PC-3 (cell line): ENCODE data around the gene ZBTB24. TPM values are rescaled to one million over a fixed set of nuclear protein-coding genes. Genes with fewer than 3 reads are reported as not detected.

Experiments
- ATAC-seq: fragments of 200-7000 bp; cut with Tn5 transposase; 2 replicates; pipeline ENCODE4 v1.9.1; 2020; ENCODE audit warnings: mild to moderate bottlenecking, moderate library complexity
- BruUV-seq: library from RNA; stranded (reverse); fragments of 400-500 nt; replicated peaks from 2 replicates; lab custom pipeline; 2021; lab: Mats Ljungman, UMichigan
- CTCF ChIA-PET: fragments of 300-600 bp; sonication (Branson Sonifier 250); formaldehyde crosslinking; loops from one replicate; lab custom pipeline; 2022; ENCODE audit warnings: antibody characterized with exemption; lab: Charles Lee
- POLR2A ChIA-PET: fragments of 300-600 bp; sonication (Branson Sonifier 250); formaldehyde crosslinking; loops from one replicate; lab custom pipeline; 2022; ENCODE audit warnings: antibody characterized with exemption; ENCODE audit not compliant: unreplicated experiment; lab: Charles Lee
- DNase-seq: peaks from one replicate; pipeline ENCODE4 v3.0.0-alpha.2; 2015
- H2AFZ ChIP-seq: fragments of 300-600 bp; sonication (generic); 2 replicates; pipeline ENCODE4 v1.6.0; 2016; ENCODE audit warnings: antibody characterized with exemption, low read length
- H3F3A ChIP-seq: fragments of 300-600 bp; sonication (generic); one replicate; pipeline ENCODE4 v1.6.0; 2017; ENCODE audit warnings: antibody characterized with exemption, low read length, control low read depth, mild to moderate bottlenecking; ENCODE audit not compliant: unreplicated experiment
- H3K27ac ChIP-seq: fragments of 300-600 bp; sonication (generic); 2 replicates; pipeline ENCODE4 v1.5.1; 2016; ENCODE audit warnings: mild to moderate bottlenecking, low read length
- H3K27me3 ChIP-seq: fragments of 300-600 bp; sonication (generic); 2 replicates; pipeline ENCODE4 v1.6.1; 2016; ENCODE audit warnings: low read length, mixed read lengths
- H3K36me3 ChIP-seq: fragments of 300-600 bp; sonication (generic); 2 replicates; pipeline ENCODE4 v1.6.1; 2016; ENCODE audit warnings: low read depth, mixed run types, low read length, mixed read lengths
- H3K4me1 ChIP-seq: fragments of 300-600 bp; sonication (generic); 2 replicates; pipeline ENCODE4 v1.5.1; 2016; ENCODE audit warnings: low read length; ENCODE audit not compliant: insufficient read depth
- H3K4me2 ChIP-seq: fragments of 300-600 bp; sonication (generic); 2 replicates; pipeline ENCODE4 v1.6.0; 2016; ENCODE audit warnings: low read length
- H3K4me3 ChIP-seq: fragments of 300-600 bp; sonication (generic); 2 replicates; pipeline ENCODE4 v1.5.1; 2016; ENCODE audit warnings: mild to moderate bottlenecking, low read length, mixed read lengths
- H3K79me2 ChIP-seq: fragments of 300-600 bp; sonication (generic); 2 replicates; pipeline ENCODE4 v1.6.1; 2017; ENCODE audit warnings: low read length, mixed read lengths
- H3K9ac ChIP-seq: fragments of 300-600 bp; sonication (generic); 2 replicates; pipeline ENCODE4 v1.6.0; 2016; ENCODE audit warnings: mild to moderate bottlenecking, low read length
- H3K9me2 ChIP-seq: fragments of 300-600 bp; sonication (generic); replicated peaks from 2 replicates; pipeline ENCODE4 v1.6.1; 2016; ENCODE audit warnings: mixed run types, low read length, mixed read lengths
- H3K9me3 ChIP-seq: fragments of 300-600 bp; sonication (generic); 2 replicates; pipeline ENCODE4 v1.6.1; 2016; ENCODE audit warnings: low read length, mixed read lengths
- H4K20me1 ChIP-seq: fragments of 300-600 bp; sonication (generic); 2 replicates; pipeline ENCODE4 v1.6.1; 2016; ENCODE audit warnings: low read length, mixed read lengths
- EZH2 ChIP-seq: fragments of 300-600 bp; sonication (generic); IDR thresholded peaks from one replicate; pipeline ENCODE4 v1.6.1; 2017; ENCODE audit warnings: antibody characterized with exemption, mild to moderate bottlenecking, low read length; ENCODE audit not compliant: unreplicated experiment
- EZH2phosphoT487 ChIP-seq: fragments of 300-600 bp; sonication (generic); IDR thresholded peaks from 2 replicates; pipeline ENCODE4 v1.6.1; 2018; ENCODE audit warnings: mild to moderate bottlenecking, antibody characterized with exemption, low read length, borderline replicate concordance
- intact Hi-C: fragments of 100-400 bp; cut with micrococcal nuclease; formaldehyde crosslinking; loops from 2 replicates; pipeline ENCODE4 v1.9.0; 2023
- total RNA-seq: library from RNA; depleted of rRNA; stranded (reverse); fragments of >200 nt; gene quantifications from 2 replicates; pipeline ENCODE4 v1.2.3, GENCODE V29; 2014
- TF ChIP-seq, protein P1 (sequence below): fragments of 300-600 bp; sonication (generic); conservative IDR thresholded peaks from 2 replicates; pipeline ENCODE4 v1.5.1; 2017; ENCODE audit warnings: antibody characterized with exemption, low read depth, mild to moderate bottlenecking, low read length

Gene ZBTB24
- total RNA-seq, 1 experiment from 2014 or later, result 6.1 TPM

DNA sequence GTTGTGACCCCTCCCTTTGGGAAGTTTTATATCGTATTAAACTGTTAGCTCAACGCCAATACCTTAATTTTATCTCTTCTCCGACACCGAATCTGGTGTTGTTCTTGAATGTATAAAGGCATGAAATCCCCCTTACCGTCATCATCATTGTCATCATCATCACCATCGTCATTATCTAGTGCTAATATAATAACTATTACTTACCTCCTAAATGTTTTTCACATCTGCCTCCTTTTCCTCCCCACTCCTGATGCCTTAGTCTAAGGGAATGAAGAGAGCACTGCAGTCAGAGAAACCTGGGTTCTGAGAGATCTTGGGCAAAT is 677 bp upstream of the ZBTB24 start:
- H3K9me3 ChIP-seq, result no peaks in the 10 kb centered on the region
- peaks cover 42% of the 10 kb centered on the region for H3K4me1 ChIP-seq
- intact Hi-C loops, result loop anchor here (5.0 kb wide), 1 partner anchor 39 kb away; no protein-coding TSS in a partner anchor
- ATAC-seq (no peak), DNase-seq (no peak)
- 0 out of 2 replicates have a peak, but pooled peaks cover 2% of the 10 kb centered on the region for H4K20me1 ChIP-seq
- H3K4me3 ChIP-seq, result peak overlapping the region; percentile 61
- peak overlapping the region; percentile 15; the same call in 1 of the 2 replicates for H3K9ac ChIP-seq
- H3K9me2 ChIP-seq, result no peaks in the 10 kb centered on the region
- H3K27me3 ChIP-seq, result no peaks in the 10 kb centered on the region
- peak overlapping the region; percentile 89 for H2AFZ ChIP-seq
- H3K36me3 ChIP-seq, result peaks cover 14% of the 10 kb centered on the region; the same call in 1 of the 2 replicates
- no peak overlapping the region for H3K27ac ChIP-seq
- H3K4me2 ChIP-seq, result peak overlapping the region; percentile 83
- CTCF ChIA-PET, result no interaction called here
- peaks cover 40% of the 10 kb centered on the region for H3K79me2 ChIP-seq
- BruUV-seq, result no TSS peak
- H3F3A ChIP-seq, result peaks cover 4% of the 10 kb centered on the region
- TF ChIP-seq, protein P1, sequence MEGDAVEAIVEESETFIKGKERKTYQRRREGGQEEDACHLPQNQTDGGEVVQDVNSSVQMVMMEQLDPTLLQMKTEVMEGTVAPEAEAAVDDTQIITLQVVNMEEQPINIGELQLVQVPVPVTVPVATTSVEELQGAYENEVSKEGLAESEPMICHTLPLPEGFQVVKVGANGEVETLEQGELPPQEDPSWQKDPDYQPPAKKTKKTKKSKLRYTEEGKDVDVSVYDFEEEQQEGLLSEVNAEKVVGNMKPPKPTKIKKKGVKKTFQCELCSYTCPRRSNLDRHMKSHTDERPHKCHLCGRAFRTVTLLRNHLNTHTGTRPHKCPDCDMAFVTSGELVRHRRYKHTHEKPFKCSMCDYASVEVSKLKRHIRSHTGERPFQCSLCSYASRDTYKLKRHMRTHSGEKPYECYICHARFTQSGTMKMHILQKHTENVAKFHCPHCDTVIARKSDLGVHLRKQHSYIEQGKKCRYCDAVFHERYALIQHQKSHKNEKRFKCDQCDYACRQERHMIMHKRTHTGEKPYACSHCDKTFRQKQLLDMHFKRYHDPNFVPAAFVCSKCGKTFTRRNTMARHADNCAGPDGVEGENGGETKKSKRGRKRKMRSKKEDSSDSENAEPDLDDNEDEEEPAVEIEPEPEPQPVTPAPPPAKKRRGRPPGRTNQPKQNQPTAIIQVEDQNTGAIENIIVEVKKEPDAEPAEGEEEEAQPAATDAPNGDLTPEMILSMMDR, result no peak
- TF ChIP-seq EZH2 (no peak), EZH2phosphoT487 (no peak)
- POLR2A ChIA-PET, result no interaction called here

DNA sequence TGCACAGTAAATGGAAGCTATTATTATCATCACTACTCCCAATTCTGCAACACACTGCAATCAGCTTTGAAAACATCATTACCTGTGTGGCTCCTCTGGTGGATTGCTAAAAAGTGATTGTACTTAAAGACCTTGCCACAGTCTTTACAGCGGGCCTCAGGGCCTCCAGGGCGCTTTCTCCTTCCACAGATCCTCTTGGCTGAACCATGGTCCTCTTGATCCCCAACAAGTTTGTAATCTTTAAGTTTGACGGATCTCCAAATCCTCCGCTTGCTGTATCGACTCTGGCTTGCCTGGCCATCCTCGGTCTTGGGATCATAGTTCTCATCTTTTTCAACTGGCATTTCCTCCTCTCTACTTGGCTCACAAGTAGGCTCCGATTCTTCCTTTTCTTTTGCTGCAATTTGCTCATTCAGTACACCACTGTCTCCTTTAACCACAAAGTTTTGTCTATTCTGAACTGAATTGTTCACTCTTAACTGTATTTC is 2.0 kb downstream of the ZBTB24 start:
- Histone ChIP-seq H3K4me2 (peak overlapping the region; percentile 93), H3F3A (no peaks in the 10 kb centered on the region), H4K20me1 (0 out of 2 replicates have a peak, but pooled peaks cover 2% of the 10 kb centered on the region), H3K4me3 (peak overlapping the region; percentile 90), H3K27ac (no peak overlapping the region), H3K9me3 (no peaks in the 10 kb centered on the region), H3K27me3 (no peaks in the 10 kb centered on the region), H3K79me2 (peaks cover 66% of the 10 kb centered on the region), H2AFZ (no peak overlapping the region), H3K9ac (no peak overlapping the region), H3K4me1 (peaks cover 37% of the 10 kb centered on the region), H3K36me3 (peaks cover 14% of the 10 kb centered on the region), H3K9me2 (no peaks in the 10 kb centered on the region)
- ATAC-seq (no peak), DNase-seq (no peak)
- ChIA-PET POLR2A (no interaction called here), CTCF (no interaction called here)
- no peak for TF ChIP-seq EZH2phosphoT487
- no peak for TF ChIP-seq EZH2
- TF ChIP-seq, protein P1, result no peak
- no TSS peak for BruUV-seq
- intact Hi-C loops, result loop anchor here (5.0 kb wide), 1 partner anchor 41 kb away; no protein-coding TSS in a partner anchor

DNA sequence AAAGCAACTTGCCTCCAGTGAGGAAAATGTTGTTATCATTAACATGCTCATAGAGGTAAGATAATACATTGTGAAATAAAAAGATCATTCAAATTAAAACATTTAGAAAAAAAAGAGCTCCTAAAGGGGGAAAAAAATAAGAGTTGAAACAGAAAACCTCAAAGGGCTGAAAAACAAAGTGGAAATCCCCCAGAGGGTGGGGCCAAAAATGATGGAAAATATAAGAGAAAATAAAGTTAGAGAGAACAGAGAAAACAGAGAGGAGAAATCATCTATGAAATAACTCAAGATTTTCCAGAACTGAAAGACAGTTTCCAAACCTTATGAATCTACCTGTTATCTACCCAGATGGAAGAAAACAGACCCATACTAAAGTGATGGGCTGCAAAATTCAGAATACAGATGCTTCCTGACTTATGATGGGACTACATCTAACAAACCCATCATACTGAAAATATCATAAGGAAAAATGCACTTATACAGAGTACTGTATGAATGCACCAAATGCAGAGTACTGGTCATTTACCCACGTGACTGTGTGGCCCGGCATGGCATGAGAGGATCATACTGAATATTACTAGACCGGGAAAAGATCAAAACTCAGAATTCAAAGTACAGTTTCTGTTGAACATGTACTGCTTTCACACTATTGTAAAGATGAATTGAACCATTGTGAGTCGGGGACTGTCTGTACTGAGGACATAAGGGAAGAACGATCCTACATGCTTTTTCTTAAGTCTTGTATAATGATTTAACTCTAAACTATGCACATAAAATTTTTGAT is 4.0 kb downstream of the ZBTB24 start:
- Histone ChIP-seq H3K27me3 (no peaks in the 10 kb centered on the region), H3K4me3 (peak overlapping the region; percentile 58), H3F3A (no peaks in the 10 kb centered on the region), H3K27ac (no peak overlapping the region), H3K79me2 (peaks cover 67% of the 10 kb centered on the region), H2AFZ (no peak overlapping the region), H3K9me3 (no peaks in the 10 kb centered on the region), H3K36me3 (peaks cover 14% of the 10 kb centered on the region), H3K9ac (no peak overlapping the region), H4K20me1 (0 out of 2 replicates have a peak, but pooled peaks cover 2% of the 10 kb centered on the region), H3K4me1 (peaks cover 25% of the 10 kb centered on the region), H3K4me2 (peak overlapping the region; percentile 83), H3K9me2 (no peaks in the 10 kb centered on the region)
- DNase-seq (no peak), ATAC-seq (no peak)
- intact Hi-C loops, result no loop called here
- ChIA-PET POLR2A (no interaction called here), CTCF (no interaction called here)
- TF ChIP-seq, protein P1, result no peak
- TF ChIP-seq EZH2phosphoT487 (no peak), EZH2 (no peak)
- no TSS peak for BruUV-seq
